ENCODE measurements around the gene GFM1. TPM values are rescaled to one million over a fixed set of nuclear protein-coding genes. Genes with fewer than 3 reads are reported as not detected.

GFM1 gene
- total RNA-seq, 1 donor from 2014 or later: 55.3 TPM

GRCh38 chr3:158666416-158666815 lies 22.1 kb downstream of the GFM1 start:
- FAIRE-seq (no peak), DNase-seq (ENCODE audit: low read depth) (no peak)
- no peaks in the 10 kb centered on the region for H3K27me3 ChIP-seq (ENCODE audit: control insufficient read depth, insufficient read depth, low read length)
- H3K36me3 ChIP-seq (ENCODE audit: control insufficient read depth, insufficient read depth, low read length): peaks cover 8% of the 10 kb centered on the region
- TF ChIP-seq, protein P1, sequence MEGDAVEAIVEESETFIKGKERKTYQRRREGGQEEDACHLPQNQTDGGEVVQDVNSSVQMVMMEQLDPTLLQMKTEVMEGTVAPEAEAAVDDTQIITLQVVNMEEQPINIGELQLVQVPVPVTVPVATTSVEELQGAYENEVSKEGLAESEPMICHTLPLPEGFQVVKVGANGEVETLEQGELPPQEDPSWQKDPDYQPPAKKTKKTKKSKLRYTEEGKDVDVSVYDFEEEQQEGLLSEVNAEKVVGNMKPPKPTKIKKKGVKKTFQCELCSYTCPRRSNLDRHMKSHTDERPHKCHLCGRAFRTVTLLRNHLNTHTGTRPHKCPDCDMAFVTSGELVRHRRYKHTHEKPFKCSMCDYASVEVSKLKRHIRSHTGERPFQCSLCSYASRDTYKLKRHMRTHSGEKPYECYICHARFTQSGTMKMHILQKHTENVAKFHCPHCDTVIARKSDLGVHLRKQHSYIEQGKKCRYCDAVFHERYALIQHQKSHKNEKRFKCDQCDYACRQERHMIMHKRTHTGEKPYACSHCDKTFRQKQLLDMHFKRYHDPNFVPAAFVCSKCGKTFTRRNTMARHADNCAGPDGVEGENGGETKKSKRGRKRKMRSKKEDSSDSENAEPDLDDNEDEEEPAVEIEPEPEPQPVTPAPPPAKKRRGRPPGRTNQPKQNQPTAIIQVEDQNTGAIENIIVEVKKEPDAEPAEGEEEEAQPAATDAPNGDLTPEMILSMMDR (IDR thresholded peaks at IDR 0.05; ENCODE audit: insufficient read depth, low read length, severe bottlenecking): no peak
- H3K4me3 ChIP-seq (ENCODE audit: low read depth, low read length): no peak overlapping the region

- FAIRE-seq: no peak
- H3K4me3 ChIP-seq (ENCODE audit: low read depth, low read length): no peak overlapping the region
- H3K36me3 ChIP-seq (ENCODE audit: control insufficient read depth, insufficient read depth, low read length): peaks cover 5% of the 10 kb centered on the region
Observed at GRCh38 chr3:158668506-158668905, 24.2 kb downstream of the GFM1 start.

GRCh38 chr3:158671821-158672214 lies 27.5 kb downstream of the GFM1 start:
- no peak for FAIRE-seq
- peak; percentile 5 for DNase-seq (ENCODE audit: low read depth)
- Histone ChIP-seq H3K27me3 (ENCODE audit: control insufficient read depth, insufficient read depth, low read length) (no peaks in the 10 kb centered on the region), H3K4me3 (ENCODE audit: low read depth, low read length) (peak overlapping the region; percentile 62), H3K36me3 (ENCODE audit: control insufficient read depth, insufficient read depth, low read length) (peaks cover 3% of the 10 kb centered on the region)
- TF ChIP-seq, protein P1 (IDR thresholded peaks at IDR 0.05; ENCODE audit: insufficient read depth, low read length, severe bottlenecking): no peak

More at GRCh38 chr3:158668506-158668905, 24.2 kb downstream of the GFM1 start:
- H3K27me3 ChIP-seq (ENCODE audit: control insufficient read depth, insufficient read depth, low read length): no peaks in the 10 kb centered on the region
- TF ChIP-seq, protein P1 (IDR thresholded peaks at IDR 0.05; ENCODE audit: insufficient read depth, low read length, severe bottlenecking): no peak
- DNase-seq (ENCODE audit: low read depth): no peak

DNA sequence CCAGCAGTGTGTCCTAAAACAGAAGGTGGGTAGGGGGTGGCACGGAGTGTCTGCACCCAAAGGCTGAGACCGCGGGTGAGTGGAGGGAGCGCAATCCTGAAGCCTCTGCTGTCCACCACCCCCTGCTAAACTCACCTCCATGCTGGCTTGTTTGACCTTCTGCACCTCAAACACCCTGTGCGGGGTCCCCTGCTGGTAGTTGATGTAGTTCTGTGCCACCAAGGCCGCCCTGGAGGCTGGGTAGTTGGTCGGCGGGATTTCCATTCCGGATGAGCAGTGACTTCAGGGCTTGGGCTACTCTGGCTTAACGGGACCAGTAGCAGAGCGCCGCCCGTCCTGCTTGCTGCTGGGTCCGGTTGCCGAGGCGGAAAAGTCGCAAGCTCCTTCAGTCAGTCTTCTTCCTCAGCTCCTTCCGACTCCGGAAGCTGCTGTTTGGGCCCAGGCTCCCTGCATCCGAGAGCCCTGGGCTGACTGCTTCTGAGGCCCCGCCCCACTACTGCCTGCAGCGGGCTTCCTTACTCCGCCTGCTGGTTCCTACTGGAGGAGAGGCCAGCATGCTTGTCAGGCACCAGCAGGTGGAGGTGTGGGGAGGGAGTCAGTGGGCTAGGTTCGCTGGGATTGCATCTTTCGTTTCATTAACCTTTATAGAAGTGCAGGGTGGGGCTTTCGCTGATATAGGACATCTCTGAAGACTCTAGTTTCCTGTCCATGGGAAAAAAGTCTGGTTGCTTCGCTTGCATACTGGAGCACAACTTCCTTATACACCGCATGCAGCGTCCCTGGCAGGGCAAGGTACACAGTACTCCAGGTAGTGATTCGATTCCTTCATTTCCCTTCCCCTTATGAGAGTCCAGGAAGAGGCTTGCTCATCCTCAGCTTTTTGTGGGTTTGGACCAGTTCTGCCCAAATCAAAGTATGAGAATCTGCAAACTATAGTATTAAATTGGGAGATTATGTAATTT lies 28.2 kb downstream of the GFM1 start, which contains the start of gene LXN:
LXN (minus strand) TSS at position 434 of the 962 bp plus-strand sequence; CDS start at position 264, 170 bp downstream.
- peak; percentile 84 for DNase-seq (ENCODE audit: low read depth)
- TF ChIP-seq, protein P1 (IDR thresholded peaks at IDR 0.05; ENCODE audit: insufficient read depth, low read length, severe bottlenecking): peak; percentile 90
- peak within 1 kb of the TSS; percentile 62 for H3K4me3 ChIP-seq (ENCODE audit: low read depth, low read length)
- FAIRE-seq: no peak
- peaks cover under 1% of the 10 kb centered on the region for H3K36me3 ChIP-seq (ENCODE audit: control insufficient read depth, insufficient read depth, low read length)
- no peaks in the 10 kb centered on the region for H3K27me3 ChIP-seq (ENCODE audit: control insufficient read depth, insufficient read depth, low read length)

DNA sequence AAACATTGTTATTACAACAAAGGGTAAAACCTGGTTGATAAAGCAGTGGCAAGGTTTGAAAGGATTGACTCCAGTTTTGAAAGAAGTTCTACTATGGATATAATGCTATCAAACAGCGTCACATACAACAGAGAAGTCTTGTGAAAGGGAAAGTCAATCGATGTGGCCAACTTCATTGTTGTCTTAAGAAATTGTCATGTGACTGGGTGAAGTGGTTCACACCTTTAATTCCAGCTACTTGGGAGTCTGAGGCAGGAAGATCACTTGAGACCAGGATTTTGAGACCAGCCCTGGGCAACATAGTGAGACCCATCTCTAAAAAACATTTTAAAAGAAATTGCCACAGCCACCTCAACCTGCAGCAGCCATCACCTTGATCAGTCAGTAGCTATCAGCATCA lies 34.4 kb downstream of the GFM1 start:
- TF ChIP-seq, protein P1 (IDR thresholded peaks at IDR 0.05; ENCODE audit: insufficient read depth, low read length, severe bottlenecking): no peak
- H3K27me3 ChIP-seq (ENCODE audit: control insufficient read depth, insufficient read depth, low read length): no peaks in the 10 kb centered on the region
- no peak for DNase-seq (ENCODE audit: low read depth)
- no peaks in the 10 kb centered on the region for H3K36me3 ChIP-seq (ENCODE audit: control insufficient read depth, insufficient read depth, low read length)
- H3K4me3 ChIP-seq (ENCODE audit: low read depth, low read length): no peak overlapping the region
- no peak for FAIRE-seq
